ENCODE data around the gene NBEAL1. TPM values are rescaled to one million over a fixed set of nuclear protein-coding genes. Genes with fewer than 3 reads are reported as not detected.
A peak's percentile ranks its signal among the peaks of the same experiment; 100 is the strongest.

NBEAL1 gene
- total and polyA plus RNA-seq, 2 of the 8 experiments (the other 6 are each of a cell fraction or from before 2014, with no cell fraction given), result 2.3 to 10.7 TPM

DNA sequence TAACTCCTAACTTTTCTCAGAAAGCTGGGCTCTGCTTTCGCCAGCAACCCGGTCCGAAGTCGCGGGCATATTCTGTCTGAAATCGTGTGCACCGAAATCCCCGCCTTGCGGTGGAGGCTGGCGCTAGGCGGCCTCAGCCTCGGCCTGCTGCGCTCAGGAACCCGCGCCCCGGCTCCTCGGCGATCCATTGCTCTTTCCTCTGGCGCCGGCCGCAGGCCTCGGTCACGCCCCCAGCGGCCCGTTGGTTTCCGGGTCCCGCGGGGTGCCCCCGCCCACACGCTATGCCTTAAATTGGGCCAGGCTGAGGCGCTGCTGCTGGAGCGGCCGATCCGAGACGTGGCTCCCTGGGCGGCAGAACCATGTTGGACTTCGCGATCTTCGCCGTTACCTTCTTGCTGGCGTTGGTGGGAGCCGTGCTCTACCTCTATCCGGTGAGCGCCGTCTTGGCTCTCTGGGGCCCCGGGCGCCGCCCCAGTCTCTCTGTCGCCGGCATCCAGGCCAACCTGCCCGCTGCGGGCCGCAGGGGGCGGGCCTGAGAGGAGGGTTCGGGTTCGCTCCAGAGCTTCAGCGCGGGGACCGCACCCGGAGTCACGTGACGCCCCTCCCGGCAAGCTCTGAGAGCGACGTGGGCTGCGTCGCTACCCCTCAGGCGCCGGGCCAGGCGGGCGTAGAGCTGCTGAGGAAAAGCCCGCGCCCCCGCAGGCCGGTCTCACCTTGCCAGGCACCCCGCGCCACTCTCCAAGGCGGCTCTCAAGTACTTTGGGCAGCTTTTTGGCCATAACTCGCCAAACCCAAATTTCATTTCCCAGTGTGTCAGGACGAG is 224.2 kb downstream of the NBEAL1 start, which contains the start of gene CYP20A1 (continued):
- TF ChIP-seq, protein P1, sequence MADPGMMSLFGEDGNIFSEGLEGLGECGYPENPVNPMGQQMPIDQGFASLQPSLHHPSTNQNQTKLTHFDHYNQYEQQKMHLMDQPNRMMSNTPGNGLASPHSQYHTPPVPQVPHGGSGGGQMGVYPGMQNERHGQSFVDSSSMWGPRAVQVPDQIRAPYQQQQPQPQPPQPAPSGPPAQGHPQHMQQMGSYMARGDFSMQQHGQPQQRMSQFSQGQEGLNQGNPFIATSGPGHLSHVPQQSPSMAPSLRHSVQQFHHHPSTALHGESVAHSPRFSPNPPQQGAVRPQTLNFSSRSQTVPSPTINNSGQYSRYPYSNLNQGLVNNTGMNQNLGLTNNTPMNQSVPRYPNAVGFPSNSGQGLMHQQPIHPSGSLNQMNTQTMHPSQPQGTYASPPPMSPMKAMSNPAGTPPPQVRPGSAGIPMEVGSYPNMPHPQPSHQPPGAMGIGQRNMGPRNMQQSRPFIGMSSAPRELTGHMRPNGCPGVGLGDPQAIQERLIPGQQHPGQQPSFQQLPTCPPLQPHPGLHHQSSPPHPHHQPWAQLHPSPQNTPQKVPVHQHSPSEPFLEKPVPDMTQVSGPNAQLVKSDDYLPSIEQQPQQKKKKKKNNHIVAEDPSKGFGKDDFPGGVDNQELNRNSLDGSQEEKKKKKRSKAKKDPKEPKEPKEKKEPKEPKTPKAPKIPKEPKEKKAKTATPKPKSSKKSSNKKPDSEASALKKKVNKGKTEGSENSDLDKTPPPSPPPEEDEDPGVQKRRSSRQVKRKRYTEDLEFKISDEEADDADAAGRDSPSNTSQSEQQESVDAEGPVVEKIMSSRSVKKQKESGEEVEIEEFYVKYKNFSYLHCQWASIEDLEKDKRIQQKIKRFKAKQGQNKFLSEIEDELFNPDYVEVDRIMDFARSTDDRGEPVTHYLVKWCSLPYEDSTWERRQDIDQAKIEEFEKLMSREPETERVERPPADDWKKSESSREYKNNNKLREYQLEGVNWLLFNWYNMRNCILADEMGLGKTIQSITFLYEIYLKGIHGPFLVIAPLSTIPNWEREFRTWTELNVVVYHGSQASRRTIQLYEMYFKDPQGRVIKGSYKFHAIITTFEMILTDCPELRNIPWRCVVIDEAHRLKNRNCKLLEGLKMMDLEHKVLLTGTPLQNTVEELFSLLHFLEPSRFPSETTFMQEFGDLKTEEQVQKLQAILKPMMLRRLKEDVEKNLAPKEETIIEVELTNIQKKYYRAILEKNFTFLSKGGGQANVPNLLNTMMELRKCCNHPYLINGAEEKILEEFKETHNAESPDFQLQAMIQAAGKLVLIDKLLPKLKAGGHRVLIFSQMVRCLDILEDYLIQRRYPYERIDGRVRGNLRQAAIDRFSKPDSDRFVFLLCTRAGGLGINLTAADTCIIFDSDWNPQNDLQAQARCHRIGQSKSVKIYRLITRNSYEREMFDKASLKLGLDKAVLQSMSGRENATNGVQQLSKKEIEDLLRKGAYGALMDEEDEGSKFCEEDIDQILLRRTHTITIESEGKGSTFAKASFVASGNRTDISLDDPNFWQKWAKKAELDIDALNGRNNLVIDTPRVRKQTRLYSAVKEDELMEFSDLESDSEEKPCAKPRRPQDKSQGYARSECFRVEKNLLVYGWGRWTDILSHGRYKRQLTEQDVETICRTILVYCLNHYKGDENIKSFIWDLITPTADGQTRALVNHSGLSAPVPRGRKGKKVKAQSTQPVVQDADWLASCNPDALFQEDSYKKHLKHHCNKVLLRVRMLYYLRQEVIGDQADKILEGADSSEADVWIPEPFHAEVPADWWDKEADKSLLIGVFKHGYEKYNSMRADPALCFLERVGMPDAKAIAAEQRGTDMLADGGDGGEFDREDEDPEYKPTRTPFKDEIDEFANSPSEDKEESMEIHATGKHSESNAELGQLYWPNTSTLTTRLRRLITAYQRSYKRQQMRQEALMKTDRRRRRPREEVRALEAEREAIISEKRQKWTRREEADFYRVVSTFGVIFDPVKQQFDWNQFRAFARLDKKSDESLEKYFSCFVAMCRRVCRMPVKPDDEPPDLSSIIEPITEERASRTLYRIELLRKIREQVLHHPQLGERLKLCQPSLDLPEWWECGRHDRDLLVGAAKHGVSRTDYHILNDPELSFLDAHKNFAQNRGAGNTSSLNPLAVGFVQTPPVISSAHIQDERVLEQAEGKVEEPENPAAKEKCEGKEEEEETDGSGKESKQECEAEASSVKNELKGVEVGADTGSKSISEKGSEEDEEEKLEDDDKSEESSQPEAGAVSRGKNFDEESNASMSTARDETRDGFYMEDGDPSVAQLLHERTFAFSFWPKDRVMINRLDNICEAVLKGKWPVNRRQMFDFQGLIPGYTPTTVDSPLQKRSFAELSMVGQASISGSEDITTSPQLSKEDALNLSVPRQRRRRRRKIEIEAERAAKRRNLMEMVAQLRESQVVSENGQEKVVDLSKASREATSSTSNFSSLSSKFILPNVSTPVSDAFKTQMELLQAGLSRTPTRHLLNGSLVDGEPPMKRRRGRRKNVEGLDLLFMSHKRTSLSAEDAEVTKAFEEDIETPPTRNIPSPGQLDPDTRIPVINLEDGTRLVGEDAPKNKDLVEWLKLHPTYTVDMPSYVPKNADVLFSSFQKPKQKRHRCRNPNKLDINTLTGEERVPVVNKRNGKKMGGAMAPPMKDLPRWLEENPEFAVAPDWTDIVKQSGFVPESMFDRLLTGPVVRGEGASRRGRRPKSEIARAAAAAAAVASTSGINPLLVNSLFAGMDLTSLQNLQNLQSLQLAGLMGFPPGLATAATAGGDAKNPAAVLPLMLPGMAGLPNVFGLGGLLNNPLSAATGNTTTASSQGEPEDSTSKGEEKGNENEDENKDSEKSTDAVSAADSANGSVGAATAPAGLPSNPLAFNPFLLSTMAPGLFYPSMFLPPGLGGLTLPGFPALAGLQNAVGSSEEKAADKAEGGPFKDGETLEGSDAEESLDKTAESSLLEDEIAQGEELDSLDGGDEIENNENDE (IDR thresholded peaks at IDR 0.05; ENCODE audit: insufficient replicate concordance, low read length), result peak; percentile 31
- TF ChIP-seq GABPA (IDR thresholded peaks at IDR 0.05; ENCODE audit: borderline replicate concordance, insufficient read depth, low read length) (no peak), SUZ12 (IDR thresholded peaks at IDR 0.05; ENCODE audit: low read length) (no peak), EP300 (IDR thresholded peaks at IDR 0.05; ENCODE audit: borderline replicate concordance in 1 of 2, low read depth in 2 of 2, low read length in 2 of 2) (no peak), CBX5 (IDR thresholded peaks at IDR 0.05; ENCODE audit: low read depth, low read length) (no peak), RBBP5 (IDR thresholded peaks at IDR 0.05; ENCODE audit: borderline replicate concordance, low read depth, low read length) (peak; percentile 96; the same call in 1 of the 2 replicates), EGR1 (IDR thresholded peaks at IDR 0.05; ENCODE audit: borderline replicate concordance, low read depth, low read length) (peak; percentile 90), KDM5A (IDR thresholded peaks at IDR 0.05; ENCODE audit: low read length) (no peak), FOSL1 (IDR thresholded peaks at IDR 0.05; ENCODE audit: insufficient read depth, low read depth, low read length) (no peak)
